Sigmoid colon (tissue), 4 donors: ENCODE measurements around the gene METTL23.

Source experiments
- CTCF ChIP-seq, 4 experiments: fragments of 450-650 bp in 3 of 4; fragments of 200-600 bp in 1 of 4; IDR thresholded peaks; one replicate each; pipeline ENCODE4 v1.5.1; 2016 to 2019; ENCODE audit warnings: antibody characterized with exemption in 4 of 4, mild to moderate bottlenecking in 3 of 4, moderate library complexity in 2 of 4
- POLR2AphosphoS5 ChIP-seq, 4 donors: sonication (generic); formaldehyde crosslinking; IDR thresholded peaks; one replicate each; pipeline ENCODE4 v1.6.1; 2017; ENCODE audit warnings: antibody characterized with exemption in 4 of 4

- no peak for TF ChIP-seq POLR2AphosphoS5 (IDR thresholded peaks at IDR 0.05)
- TF ChIP-seq CTCF (IDR thresholded peaks at IDR 0.05), result no peak
These were observed 31.4 kb upstream of the METTL23 start for GRCh38 chr17:76695059-76695831.
